Hepatocyte (in vitro differentiated cells): ENCODE measurements around the gene TBC1D20. TPM values are rescaled to one million over a fixed set of nuclear protein-coding genes. Genes with fewer than 3 reads are reported as not detected.
A peak's percentile ranks its signal among the peaks of the same experiment; 100 is the strongest.
"Not testable (repeated sequence)": the region's sequence is repeated elsewhere in the genome, so short reads cannot be mapped to it uniquely, and the experiment has no call there.

Experiments used
- DNase-seq: peaks from one replicate; pipeline ENCODE4 v3.0.0-alpha.2; 2016; ENCODE audit warnings: low spot score
- H2AFZ ChIP-seq: fragments of 200-600 bp; sonication (generic); 2 replicates; pipeline ENCODE4 v1.6.0; 2016; ENCODE audit warnings: antibody characterized with exemption, mild to moderate bottlenecking
- H3K27ac ChIP-seq: fragments of 200-600 bp; sonication (generic); 2 replicates; pipeline ENCODE4 v1.5.1; 2016; ENCODE audit warnings: mild to moderate bottlenecking
- H3K27me3 ChIP-seq: fragments of 200-600 bp; sonication (generic); 2 replicates; pipeline ENCODE4 v1.6.1; 2016
- H3K36me3 ChIP-seq: fragments of 200-600 bp; sonication (generic); replicated peaks from 2 replicates; pipeline ENCODE4 v1.5.1; 2016; ENCODE audit warnings: low read depth; ENCODE audit not compliant: insufficient read depth
- H3K4me1 ChIP-seq: fragments of 200-600 bp; sonication (generic); 2 replicates; pipeline ENCODE4 v1.5.1; 2016; ENCODE audit warnings: mild to moderate bottlenecking, moderate library complexity; ENCODE audit not compliant: insufficient read depth
- H3K4me2 ChIP-seq: fragments of 200-600 bp; sonication (generic); 2 replicates; pipeline ENCODE4 v1.6.0; 2016
- H3K4me3 ChIP-seq: fragments of 200-600 bp; sonication (generic); 2 replicates; pipeline ENCODE4 v1.5.1; 2016; ENCODE audit warnings: mild to moderate bottlenecking
- H3K79me2 ChIP-seq: fragments of 200-600 bp; sonication (generic); 2 replicates; pipeline ENCODE4 v1.6.0; 2017; ENCODE audit warnings: mild to moderate bottlenecking
- H3K9me2 ChIP-seq: fragments of 200-600 bp; sonication (generic); replicated peaks from 2 replicates; pipeline ENCODE4 v1.6.0; 2017; ENCODE audit warnings: mild to moderate bottlenecking; ENCODE audit not compliant: insufficient read depth
- H3K9me3 ChIP-seq: fragments of 200-600 bp; sonication (generic); 2 replicates; pipeline ENCODE4 v1.5.1; 2016; ENCODE audit warnings: low read depth, mild to moderate bottlenecking
- H4K20me1 ChIP-seq: fragments of 200-600 bp; sonication (generic); 2 replicates; pipeline ENCODE4 v1.6.0; 2016; ENCODE audit warnings: mild to moderate bottlenecking; ENCODE audit not compliant: insufficient read depth, poor library complexity, severe bottlenecking
- CTCF ChIP-seq: fragments of 200-600 bp; sonication (generic); IDR thresholded peaks from 2 replicates; pipeline ENCODE4 v1.5.1; 2016; ENCODE audit warnings: antibody characterized with exemption, mild to moderate bottlenecking; ENCODE audit not compliant: poor library complexity
- EZH2 ChIP-seq: fragments of 200-600 bp; sonication (generic); IDR thresholded peaks from 2 replicates; pipeline ENCODE4 v1.6.1; 2016; ENCODE audit warnings: antibody characterized with exemption, mild to moderate bottlenecking, borderline replicate concordance
- EZH2phosphoT487 ChIP-seq: fragments of 200-600 bp; sonication (generic); IDR thresholded peaks from one replicate; pipeline ENCODE4 v1.6.1; 2018; ENCODE audit warnings: antibody characterized with exemption, mild to moderate bottlenecking, low read depth, moderate library complexity; ENCODE audit not compliant: unreplicated experiment, severe bottlenecking
- WGBS: methylation state at CpG from one replicate; pipeline ENCODE4 v1.1.6; 2016; ENCODE audit warnings: low lambda C conversion rate; ENCODE audit errors: missing lambda C conversion rate; 5-methylcytosine and 5-hydroxymethylcytosine counted together
- polyA plus RNA-seq: library from polyadenylated mRNA; unstranded; fragments of >200 nt; fragmentation: Nextera tagmentation; extraction: Ambion mirVana; gene quantifications from 2 replicates; pipeline ENCODE4 v1.2.1, GENCODE V29; 2016
- total RNA-seq: library from RNA; depleted of rRNA; stranded (reverse); fragments of >200 nt; gene quantifications from 2 replicates; pipeline ENCODE4 v1.2.3, GENCODE V29; 2014

The TBC1D20 gene
- total and polyA plus RNA-seq, 2 experiments from 2014 or later, result 32.8 to 35.8 TPM

GRCh38 chr20:480044-480443 is 17.7 kb upstream of the TBC1D20 start:
- no peak overlapping the region for H3K4me3 ChIP-seq
- H3K9me3 ChIP-seq, result no peaks in the 10 kb centered on the region
- DNase-seq, result no peak
- no peaks in the 10 kb centered on the region for H3K4me1 ChIP-seq
- H3K36me3 ChIP-seq, result no peaks in the 10 kb centered on the region
- TF ChIP-seq CTCF, result no peak
- TF ChIP-seq EZH2phosphoT487, result no peak
- TF ChIP-seq EZH2, result no peak
- H3K79me2 ChIP-seq, result peaks cover 4% of the 10 kb centered on the region
- no peaks in the 10 kb centered on the region for H4K20me1 ChIP-seq
- no peak overlapping the region for H3K4me2 ChIP-seq
- no peak overlapping the region for H3K27ac ChIP-seq
- H3K9me2 ChIP-seq, result no peaks in the 10 kb centered on the region
- H2AFZ ChIP-seq, result no peak overlapping the region
- no peaks in the 10 kb centered on the region for H3K27me3 ChIP-seq
- WGBS, result 90% methylated on average over 3 of the region's 3 CpGs

GRCh38 chr20:479487-479886 is 17.2 kb upstream of the TBC1D20 start:
- 98% methylated on average over 2 of the region's 2 CpGs for WGBS
- H3K9me2 ChIP-seq, result no peaks in the 10 kb centered on the region
- H3K79me2 ChIP-seq, result peaks cover 4% of the 10 kb centered on the region
- H3K36me3 ChIP-seq, result no peaks in the 10 kb centered on the region
- H3K4me1 ChIP-seq, result no peaks in the 10 kb centered on the region
- no peak overlapping the region for H3K4me3 ChIP-seq
- no peaks in the 10 kb centered on the region for H3K9me3 ChIP-seq
- no peak overlapping the region for H3K27ac ChIP-seq
- H2AFZ ChIP-seq, result no peak overlapping the region
- no peak for TF ChIP-seq EZH2phosphoT487
- no peak overlapping the region for H3K4me2 ChIP-seq
- H4K20me1 ChIP-seq, result no peaks in the 10 kb centered on the region
- DNase-seq, result no peak
- no peaks in the 10 kb centered on the region for H3K27me3 ChIP-seq

- Histone ChIP-seq H3K4me2 (no peak overlapping the region), H3K9me3 (no peaks in the 10 kb centered on the region), H3K27me3 (no peaks in the 10 kb centered on the region), H3K4me3 (no peak overlapping the region), H2AFZ (no peak overlapping the region), H3K27ac (no peak overlapping the region), H3K4me1 (no peaks in the 10 kb centered on the region), H3K36me3 (no peaks in the 10 kb centered on the region), H3K9me2 (no peaks in the 10 kb centered on the region), H4K20me1 (no peaks in the 10 kb centered on the region), H3K79me2 (peaks cover under 1% of the 10 kb centered on the region)
- peak; percentile 75 for DNase-seq
- WGBS, result 72% methylated on average over 3 of the region's 3 CpGs
- TF ChIP-seq EZH2 (no peak), EZH2phosphoT487 (no peak), CTCF (peak; percentile 68)
These were observed 16.7 kb upstream of the TBC1D20 start for GRCh38 chr20:478949-479429.

GRCh38 chr20:478010-478948 is 15.9 kb upstream of the TBC1D20 start:
- Histone ChIP-seq H3K79me2 (no peaks in the 10 kb centered on the region), H3K4me3 (no peak overlapping the region), H2AFZ (no peak overlapping the region), H4K20me1 (no peaks in the 10 kb centered on the region), H3K4me1 (no peaks in the 10 kb centered on the region), H3K36me3 (no peaks in the 10 kb centered on the region), H3K27me3 (no peaks in the 10 kb centered on the region), H3K27ac (no peak overlapping the region), H3K9me2 (no peaks in the 10 kb centered on the region), H3K4me2 (no peak overlapping the region), H3K9me3 (no peaks in the 10 kb centered on the region)
- DNase-seq, result no peak
- 94% methylated on average over 8 of the region's 8 CpGs for WGBS
- TF ChIP-seq CTCF, result no peak
- no peak for TF ChIP-seq EZH2

- H4K20me1 ChIP-seq, H3K4me1 ChIP-seq, H3K36me3 ChIP-seq, H3K27me3 ChIP-seq, H3K9me2 ChIP-seq, H3K9me3 ChIP-seq, H3K4me2 ChIP-seq, H3K4me3 ChIP-seq, DNase-seq, H3K27ac ChIP-seq, H3K79me2 ChIP-seq, H2AFZ ChIP-seq: not testable (repeated sequence)
- WGBS, result 97% methylated on average over 6 of the region's 6 CpGs
These were observed 14.4 kb upstream of the TBC1D20 start for GRCh38 chr20:476561-477249.
